IPS-NIHi7 (cell line): ENCODE data around the gene COL9A1.
A peak's percentile ranks its signal among the peaks of the same experiment; 100 is the strongest.

Experiments used
- DNase-seq: peaks from one replicate; pipeline ENCODE4 v3.0.0; 2012; ENCODE audit warnings: mixed read lengths; ENCODE audit errors: extremely low spot score

Gene COL9A1

DNA sequence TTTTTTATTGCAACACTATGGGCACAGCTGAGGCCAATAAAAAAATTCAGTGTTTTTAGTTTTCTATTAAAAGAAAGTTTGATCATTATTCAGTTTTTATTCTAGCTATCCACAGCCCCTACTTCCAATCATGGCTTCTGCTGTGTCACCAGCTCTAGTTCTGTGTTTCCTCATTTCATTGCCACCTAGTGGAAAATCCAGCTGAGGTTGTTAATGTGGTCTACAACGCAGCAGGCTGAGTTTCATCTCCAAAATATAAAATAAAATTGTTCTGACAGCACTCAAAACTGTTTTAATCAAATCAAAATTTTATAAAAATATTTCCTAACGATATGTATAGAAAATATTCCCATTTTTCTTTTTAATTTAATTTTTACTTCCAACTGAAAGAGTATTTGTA, 13.6 kb downstream of the COL9A1 start:
- DNase-seq = peak; percentile 29

DNA sequence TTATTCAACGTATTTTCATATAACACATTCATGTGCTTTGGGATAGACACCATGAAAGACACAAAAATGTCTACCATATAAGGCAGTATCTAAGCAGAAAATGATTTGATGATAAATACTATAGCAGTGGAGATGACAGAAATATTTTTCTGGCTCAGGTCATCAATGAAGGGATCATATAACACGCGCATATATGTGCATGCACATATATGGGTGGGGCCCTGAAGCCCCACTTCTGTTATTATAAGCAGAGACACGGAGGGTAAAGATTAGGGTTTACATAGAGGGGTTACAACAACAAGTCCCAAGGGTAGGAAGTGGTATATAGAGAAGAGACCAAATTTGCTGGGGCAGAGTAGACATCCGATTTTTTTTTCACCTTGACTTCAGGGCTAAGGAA, 16.0 kb downstream of the COL9A1 start:
- no peak for DNase-seq

DNA sequence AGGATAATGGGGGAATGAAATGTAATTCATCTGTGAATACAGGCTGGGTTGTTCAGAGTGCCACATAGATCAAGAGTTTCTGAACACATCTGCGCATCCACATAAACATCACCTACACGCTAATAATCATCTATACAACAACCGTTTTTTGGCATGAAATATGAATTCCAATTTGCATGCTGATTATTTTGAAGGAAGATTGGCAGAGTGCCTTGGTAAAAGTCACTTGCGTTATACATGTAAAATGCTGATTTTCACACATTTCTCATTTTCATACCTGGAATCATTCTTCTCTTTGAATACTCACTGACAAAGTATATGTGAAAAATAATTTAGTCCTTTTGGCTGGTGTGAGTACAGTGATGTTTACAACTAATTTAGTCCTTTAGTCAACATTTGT, 17.7 kb downstream of the COL9A1 start:
- DNase-seq = no peak

GRCh38 chr6:70282919-70283461, 19.9 kb downstream of the COL9A1 start:
- DNase-seq = peak; percentile 79

DNA sequence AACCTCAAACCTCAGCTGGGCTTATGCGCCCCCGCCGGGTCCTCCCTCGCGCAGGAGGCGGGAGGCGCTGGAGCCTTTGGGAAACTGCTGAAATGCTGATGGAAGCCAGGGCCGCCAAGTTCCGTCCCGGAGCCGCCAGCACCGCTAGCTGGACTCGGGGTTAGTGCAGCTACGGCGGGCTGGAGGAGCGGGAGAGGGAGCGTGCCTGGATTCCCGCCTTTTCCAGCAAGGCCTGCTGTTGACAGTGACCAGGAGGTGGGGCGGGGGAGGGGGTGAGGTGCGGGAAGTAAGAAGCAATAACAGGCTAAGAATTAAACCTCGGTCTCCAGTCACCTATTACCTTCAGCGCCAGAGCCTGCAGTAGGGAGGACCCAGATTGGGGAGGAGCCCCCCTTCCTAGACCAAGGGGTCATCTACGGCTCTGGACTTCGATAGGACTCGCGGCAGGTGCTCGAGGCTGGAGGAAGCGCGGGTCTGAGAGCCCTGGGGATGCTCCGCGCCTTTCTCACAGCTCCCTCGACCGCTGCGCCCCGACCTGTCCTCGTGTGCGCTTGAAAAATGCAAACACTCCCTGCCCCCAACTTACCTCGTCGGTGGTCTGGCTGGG, 20.5 kb downstream of the COL9A1 start:
- peak; percentile 58 for DNase-seq

DNA sequence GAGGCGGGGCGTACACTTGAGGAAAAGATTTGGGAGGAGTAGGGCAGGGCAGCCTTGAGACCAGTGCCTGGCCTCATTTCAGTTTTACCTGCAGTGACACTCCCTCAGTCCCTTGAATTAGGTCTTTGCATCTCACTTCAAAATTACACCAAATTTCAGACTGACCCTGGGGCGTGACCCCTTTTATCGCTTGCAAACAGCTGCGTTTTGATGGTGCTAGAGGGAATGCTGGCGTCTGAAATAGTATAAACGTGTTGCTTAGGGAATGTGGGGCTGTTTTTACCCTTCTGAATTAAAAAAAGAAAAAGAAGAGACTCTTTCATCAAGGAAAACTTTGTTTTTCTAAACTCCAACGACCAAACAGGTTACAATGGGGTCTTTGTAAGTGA, 21.0 kb downstream of the COL9A1 start:
- DNase-seq = no peak

- no peak for DNase-seq
Observed at GRCh38 chr6:70280400-70280853, 22.5 kb downstream of the COL9A1 start.

DNA sequence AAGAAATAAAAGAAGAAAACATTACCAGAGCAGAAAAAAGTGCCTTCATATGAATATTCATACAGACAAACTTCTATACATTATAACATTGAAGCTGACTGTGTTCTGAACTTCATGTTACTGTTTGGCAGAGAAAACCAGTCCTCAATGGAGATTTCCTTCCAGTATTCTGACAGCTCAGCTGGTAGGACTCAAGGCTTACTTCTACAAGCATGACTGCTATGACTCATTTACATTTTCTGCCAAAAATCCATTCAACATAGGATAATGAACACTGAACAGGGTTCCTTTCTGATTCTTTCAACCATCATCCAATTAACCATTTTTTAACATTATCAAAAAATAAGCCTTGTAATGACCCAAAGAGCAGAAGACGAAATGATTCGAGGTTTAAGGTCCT, 25.4 kb downstream of the COL9A1 start:
- no peak for DNase-seq

DNA sequence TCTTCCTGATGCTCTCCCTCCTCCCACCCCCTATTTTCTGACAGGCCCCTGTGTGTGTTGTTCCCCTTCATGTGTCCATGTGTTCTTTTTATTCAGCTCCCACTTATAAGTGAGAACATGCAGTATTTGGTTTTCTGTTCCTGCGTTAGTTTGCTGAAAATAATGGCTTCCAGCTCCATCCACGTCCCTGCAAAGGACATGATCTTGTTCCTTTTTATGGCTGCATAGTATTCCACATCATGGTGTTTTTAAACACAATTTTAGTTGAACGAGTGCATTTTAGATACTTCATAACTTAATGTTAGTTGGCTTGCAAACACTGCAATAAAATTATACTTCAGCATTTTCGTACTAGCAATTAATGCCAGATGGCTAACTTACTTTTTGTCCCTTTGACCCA, 28.5 kb downstream of the COL9A1 start:
- DNase-seq = no peak

DNA sequence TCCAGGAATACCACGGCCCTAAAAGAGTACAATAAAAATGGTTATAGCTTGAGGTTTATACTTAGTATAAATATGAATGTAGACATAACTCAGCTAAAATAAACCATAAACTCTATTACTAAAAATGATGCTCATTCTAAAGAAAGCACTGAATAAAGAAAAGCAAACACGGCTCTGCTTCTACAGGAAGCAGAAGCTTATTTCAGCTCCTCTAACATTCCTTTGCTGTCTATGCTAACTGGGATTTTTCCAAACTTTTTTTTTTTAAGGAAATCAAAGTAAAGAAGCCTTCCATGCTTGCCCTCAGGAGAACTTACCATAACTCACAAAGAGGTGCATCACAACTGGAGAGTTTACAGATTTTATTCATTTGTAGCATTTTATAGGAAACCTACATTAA, 30.8 kb downstream of the COL9A1 start:
- DNase-seq = no peak

DNA sequence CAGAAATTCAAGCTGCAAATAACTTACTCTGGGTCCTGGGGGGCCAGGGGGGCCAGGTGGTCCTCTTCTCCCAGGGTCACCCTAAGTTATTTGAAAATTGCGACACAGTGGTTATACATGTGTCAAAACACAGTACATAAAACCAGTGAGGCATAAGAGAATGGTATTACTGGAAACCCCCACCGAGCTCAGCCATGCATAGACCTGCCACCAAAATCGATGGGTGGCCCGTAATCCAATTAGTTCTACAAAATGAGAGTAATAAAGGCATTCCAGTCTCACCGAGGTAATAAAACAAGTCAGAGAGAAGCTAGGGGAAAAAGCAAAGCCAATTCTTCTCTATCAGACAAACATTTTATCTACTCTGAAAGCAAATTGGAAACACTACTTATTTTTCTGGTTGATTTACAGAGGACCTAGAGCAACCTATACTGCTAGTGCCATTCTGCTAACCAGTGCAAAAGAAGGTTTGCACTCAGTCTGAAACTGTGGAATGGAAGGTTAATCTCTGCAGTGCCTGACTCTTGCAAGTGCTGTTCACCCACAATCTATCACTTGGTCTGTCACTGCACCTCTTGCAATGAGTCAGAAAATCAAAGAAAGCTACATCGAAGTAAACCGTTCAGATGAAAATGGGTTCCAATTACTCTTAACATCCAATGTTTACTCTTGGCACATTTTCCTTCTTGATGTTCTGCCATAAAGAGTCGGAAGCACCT, 32.4 kb downstream of the COL9A1 start:
- DNase-seq = no peak

DNA sequence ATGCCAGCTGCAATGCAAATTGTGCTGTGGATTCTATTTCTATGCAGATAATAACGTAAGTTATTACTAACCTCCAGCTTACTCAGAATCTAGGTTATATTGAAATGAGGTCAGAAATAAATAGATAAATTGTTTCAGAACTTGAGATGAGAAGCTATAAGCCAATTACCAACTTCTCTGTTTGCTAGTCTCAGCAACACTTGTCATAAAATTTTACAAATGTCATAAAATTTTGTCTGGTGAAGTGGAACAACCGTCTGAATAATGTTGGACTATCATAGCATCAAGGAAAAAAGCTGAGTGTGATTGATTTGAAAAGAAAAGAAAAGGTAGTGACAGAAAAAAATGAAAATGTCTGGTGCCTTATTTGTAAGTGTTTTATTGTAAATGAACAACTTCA, 36.7 kb downstream of the COL9A1 start:
- no peak for DNase-seq

- no peak for DNase-seq
Observed at GRCh38 chr6:70264306-70264705, 38.6 kb downstream of the COL9A1 start.

GRCh38 chr6:70258483-70258882, 44.4 kb downstream of the COL9A1 start:
- DNase-seq = no peak

- DNase-seq = no peak
Observed at GRCh38 chr6:70257768-70258273, 45.1 kb downstream of the COL9A1 start.

DNA sequence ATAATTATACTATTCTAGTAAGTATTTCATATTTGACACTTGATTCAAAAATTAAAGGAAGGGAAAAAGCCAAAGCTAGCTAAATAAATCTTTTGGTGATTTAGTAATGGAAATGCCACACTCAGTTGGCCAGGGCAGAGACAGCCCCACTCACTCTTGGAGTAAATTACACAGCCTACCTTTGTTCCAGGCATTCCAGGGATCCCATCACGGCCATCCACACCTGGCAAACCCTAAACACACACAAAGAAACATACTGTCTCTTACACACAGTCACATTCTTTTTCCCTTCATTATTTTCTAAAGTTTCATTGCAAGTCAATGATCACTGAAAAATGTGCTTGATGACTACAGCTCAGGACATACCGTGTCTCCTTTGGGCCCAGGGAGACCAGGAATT, 48.1 kb downstream of the COL9A1 start:
- no peak for DNase-seq

DNA sequence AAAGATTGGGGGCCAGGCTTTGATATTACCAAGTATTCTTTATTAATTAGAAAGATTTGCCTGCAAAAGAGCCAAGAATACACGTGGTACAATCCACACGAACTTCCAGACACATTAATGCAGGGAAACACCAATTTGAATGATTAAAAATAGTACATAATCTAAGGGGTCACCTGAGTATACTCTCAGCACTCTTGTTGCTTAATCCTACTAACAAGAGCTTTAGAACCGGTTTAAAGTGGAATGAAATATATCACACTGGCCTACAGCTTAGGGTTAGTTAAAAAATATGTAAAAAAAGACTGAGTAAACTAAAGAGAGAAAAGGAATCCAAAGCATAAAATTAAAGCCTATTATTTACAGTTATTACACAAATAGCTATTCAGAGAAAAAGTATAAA, 49.0 kb downstream of the COL9A1 start:
- DNase-seq = no peak

DNA sequence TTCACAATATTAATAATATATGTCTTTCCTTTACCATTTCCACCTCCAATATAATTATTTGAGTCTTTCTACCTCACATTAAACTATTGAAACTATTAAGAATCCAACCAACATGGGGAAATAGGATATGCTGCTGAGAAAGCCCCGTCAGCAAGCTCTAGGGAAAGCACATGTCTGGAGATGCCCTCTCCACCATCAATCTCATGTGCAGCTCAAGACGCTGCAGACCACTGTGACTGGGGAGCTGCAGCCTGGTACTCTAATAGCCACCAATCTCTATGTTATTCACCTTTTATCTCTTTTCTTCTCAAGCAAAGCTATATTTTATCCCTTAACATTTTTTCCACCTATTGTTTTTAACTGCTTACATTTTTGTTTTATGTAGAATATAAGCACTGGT, 50.3 kb downstream of the COL9A1 start:
- DNase-seq = no peak

DNA sequence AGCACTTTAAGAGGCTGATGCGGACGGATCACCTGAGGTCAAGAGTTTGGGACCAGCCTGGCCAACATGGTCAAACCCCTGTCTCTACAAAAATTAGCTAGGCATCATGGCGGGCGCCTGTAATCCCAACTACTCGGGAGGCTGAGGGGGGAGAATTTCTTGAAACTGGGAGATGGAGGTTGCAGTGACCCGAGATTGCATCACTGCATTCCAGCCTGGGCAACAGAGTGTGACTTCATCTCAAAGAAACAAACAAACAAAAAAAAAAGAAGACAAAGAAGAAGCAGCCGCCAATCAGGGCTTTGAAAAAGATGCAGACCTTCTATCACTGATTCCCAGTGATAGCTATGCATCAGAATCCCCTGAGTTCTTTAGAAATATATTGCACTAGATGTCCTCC, 56.8 kb downstream of the COL9A1 start:
- no peak for DNase-seq

- no peak for DNase-seq
Observed at GRCh38 chr6:70241991-70242420, 60.9 kb downstream of the COL9A1 start.

DNA sequence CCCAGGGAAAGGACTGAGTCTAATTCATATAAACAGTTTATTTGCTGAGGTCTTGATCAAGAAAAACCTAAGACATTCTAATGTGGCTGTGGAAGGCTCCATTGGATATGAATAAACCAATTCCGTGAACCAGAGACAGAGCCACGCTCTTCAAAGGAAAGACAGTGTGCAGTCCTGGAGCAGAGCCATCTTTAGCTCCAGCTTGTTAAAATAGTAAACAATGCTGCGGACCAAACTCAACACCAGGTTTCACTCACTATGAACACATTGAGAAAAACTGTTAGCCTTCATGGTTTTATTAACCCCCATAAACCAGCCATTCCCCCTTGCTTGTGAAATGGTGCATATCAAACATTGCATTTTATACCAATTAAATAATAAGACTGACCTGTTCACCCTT, 61.9 kb downstream of the COL9A1 start:
- no peak for DNase-seq

DNA sequence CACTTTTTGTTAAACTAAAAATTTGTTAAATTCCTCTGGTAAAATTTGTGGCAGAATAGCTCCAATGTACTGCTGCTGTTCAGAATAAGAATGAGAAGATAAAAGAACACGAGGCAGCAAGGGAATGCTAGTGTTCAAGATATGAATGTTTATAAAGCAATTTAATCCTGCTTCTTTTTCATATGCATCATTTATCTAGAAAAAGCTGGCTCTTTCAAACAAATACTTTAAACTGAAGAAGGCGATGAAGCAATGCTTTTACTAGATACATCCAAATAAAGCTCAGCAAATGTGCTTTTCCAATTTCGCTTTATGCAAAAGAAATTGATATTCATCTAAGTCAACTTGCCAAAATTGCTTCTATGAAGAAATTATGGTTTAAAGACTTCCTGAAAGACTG, 66.5 kb downstream of the COL9A1 start:
- no peak for DNase-seq

- no peak for DNase-seq
Observed at GRCh38 chr6:70234561-70235236, 68.2 kb downstream of the COL9A1 start.
